Smooth muscle cell (in vitro differentiated cells): ENCODE data around the gene BHLHE41. TPM values are rescaled to one million over a fixed set of nuclear protein-coding genes. Genes with fewer than 3 reads are reported as not detected.
A peak's percentile ranks its signal among the peaks of the same experiment; 100 is the strongest.

ENCODE experiments used
- DNase-seq: peaks from one replicate; lab custom pipeline; 2025; ENCODE audit not compliant: unreplicated experiment; lab: John Stamatoyannopoulos, UW
- H2AFZ ChIP-seq: fragments of 200-600 bp; sonication (generic); 2 replicates; pipeline ENCODE4 v1.6.0; 2016; ENCODE audit warnings: antibody characterized with exemption, low read depth, mild to moderate bottlenecking
- H3F3A ChIP-seq: fragments of 200-600 bp; sonication (generic); 2 replicates; pipeline ENCODE4 v1.6.0; 2017; ENCODE audit warnings: antibody characterized with exemption, low read depth
- H3K27ac ChIP-seq: fragments of 200-600 bp; sonication (generic); 2 replicates; pipeline ENCODE4 v1.5.1; 2016; ENCODE audit warnings: low read depth, mild to moderate bottlenecking
- H3K27me3 ChIP-seq: fragments of 200-600 bp; sonication (generic); 2 replicates; pipeline ENCODE4 v1.6.1; 2016; ENCODE audit warnings: low read depth, mild to moderate bottlenecking
- H3K36me3 ChIP-seq: fragments of 200-600 bp; sonication (generic); 2 replicates; pipeline ENCODE4 v1.5.1; 2016; ENCODE audit warnings: low read depth
- H3K4me1 ChIP-seq: fragments of 200-600 bp; sonication (generic); 2 replicates; pipeline ENCODE4 v1.5.1; 2016; ENCODE audit warnings: low read depth
- H3K4me2 ChIP-seq: fragments of 200-600 bp; sonication (generic); 2 replicates; pipeline ENCODE4 v1.6.0; 2016; ENCODE audit warnings: mild to moderate bottlenecking
- H3K4me3 ChIP-seq: fragments of 200-600 bp; sonication (generic); 2 replicates; pipeline ENCODE4 v1.5.1; 2016; ENCODE audit warnings: mild to moderate bottlenecking
- H3K79me2 ChIP-seq: fragments of 200-600 bp; sonication (generic); 2 replicates; pipeline ENCODE4 v1.6.0; 2016; ENCODE audit warnings: low read depth, mild to moderate bottlenecking
- H3K9ac ChIP-seq: fragments of 200-600 bp; sonication (generic); 2 replicates; pipeline ENCODE4 v1.6.0; 2016; ENCODE audit warnings: low read depth
- H3K9me3 ChIP-seq: fragments of 200-600 bp; sonication (generic); replicated peaks from 2 replicates; pipeline ENCODE4 v1.5.1; 2016; ENCODE audit warnings: low read depth
- H4K20me1 ChIP-seq: fragments of 200-600 bp; sonication (generic); 2 replicates; pipeline ENCODE4 v1.6.0; 2016; ENCODE audit warnings: low read depth
- CTCF ChIP-seq: fragments of 200-600 bp; sonication (generic); IDR thresholded peaks from 2 replicates; pipeline ENCODE4 v1.5.1; 2017; ENCODE audit warnings: borderline replicate concordance, mild to moderate bottlenecking, antibody characterized with exemption; ENCODE audit not compliant: insufficient read depth, poor library complexity, severe bottlenecking
- WGBS: methylation state at CpG from one replicate; pipeline ENCODE4 v1.1.7; 2016; ENCODE audit warnings: low lambda C conversion rate; 5-methylcytosine and 5-hydroxymethylcytosine counted together
- polyA plus RNA-seq: library from polyadenylated mRNA; unstranded; fragments of >200 nt; fragmentation: Nextera tagmentation; extraction: Ambion mirVana; gene quantifications from 2 replicates; pipeline ENCODE4 v1.2.1, GENCODE V29; 2016
- total RNA-seq: library from RNA; depleted of rRNA; stranded (reverse); fragments of >200 nt; gene quantifications from 2 replicates; pipeline ENCODE4 v1.2.3, GENCODE V29; 2014

BHLHE41 gene
- total and polyA plus RNA-seq, 2 experiments from 2014 or later, result 4.4 to 10.3 TPM

- peak; percentile 63 for TF ChIP-seq CTCF
Observed at GRCh38 chr12:26119391-26119989, 5.3 kb downstream of the BHLHE41 start.

GRCh38 chr12:26118308-26118707 is 6.5 kb downstream of the BHLHE41 start:
- Histone ChIP-seq H3K4me1 (peaks cover 4% of the 10 kb centered on the region), H3K9ac (no peak overlapping the region), H3K4me3 (no peak overlapping the region), H3K9me3 (no peaks in the 10 kb centered on the region), H3F3A (peaks cover 14% of the 10 kb centered on the region), H2AFZ (no peak overlapping the region), H3K36me3 (no peaks in the 10 kb centered on the region), H4K20me1 (no peaks in the 10 kb centered on the region), H3K27ac (no peak overlapping the region), H3K4me2 (no peak overlapping the region), H3K79me2 (no peaks in the 10 kb centered on the region), H3K27me3 (peaks cover 3% of the 10 kb centered on the region)
- WGBS, result 78% methylated on average over 4 of the region's 4 CpGs
- no peak for DNase-seq
- no peak for TF ChIP-seq CTCF

More at GRCh38 chr12:26119391-26119989, 5.3 kb downstream of the BHLHE41 start:
- Histone ChIP-seq H3K36me3 (no peaks in the 10 kb centered on the region), H3K27ac (no peak overlapping the region), H3K79me2 (no peaks in the 10 kb centered on the region), H3K9ac (no peak overlapping the region), H3K4me2 (no peak overlapping the region), H3K27me3 (peaks cover 3% of the 10 kb centered on the region), H3K9me3 (no peaks in the 10 kb centered on the region), H3K4me1 (peaks cover 2% of the 10 kb centered on the region), H3K4me3 (no peak overlapping the region), H3F3A (peaks cover 13% of the 10 kb centered on the region), H4K20me1 (no peaks in the 10 kb centered on the region), H2AFZ (no peak overlapping the region)
- 22% methylated on average over 2 of the region's 2 CpGs for WGBS
- DNase-seq, result no peak

GRCh38 chr12:26116829-26117715 is 7.8 kb downstream of the BHLHE41 start:
- no peak for DNase-seq
- Histone ChIP-seq H3K36me3 (no peaks in the 10 kb centered on the region), H3K27ac (no peak overlapping the region), H3K4me3 (no peak overlapping the region), H3K9ac (no peak overlapping the region), H2AFZ (no peak overlapping the region), H3K4me2 (no peak overlapping the region), H3K79me2 (no peaks in the 10 kb centered on the region), H4K20me1 (no peaks in the 10 kb centered on the region), H3K4me1 (peaks cover 11% of the 10 kb centered on the region), H3K9me3 (no peaks in the 10 kb centered on the region), H3K27me3 (peaks cover 3% of the 10 kb centered on the region), H3F3A (peaks cover 17% of the 10 kb centered on the region)
- WGBS, result 49% methylated on average over 6 of the region's 6 CpGs
- TF ChIP-seq CTCF, result no peak
